ENCODE results near the gene ITPA. TPM values are rescaled to one million over a fixed set of nuclear protein-coding genes. Genes with fewer than 3 reads are reported as not detected.
A peak's percentile ranks its signal among the peaks of the same experiment; 100 is the strongest.

The ITPA gene
- total and polyA plus RNA-seq, 2 of the 13 experiments (the other 11 are each of a cell fraction or from before 2014, with no cell fraction given): 60.1 to 103 TPM

DNA sequence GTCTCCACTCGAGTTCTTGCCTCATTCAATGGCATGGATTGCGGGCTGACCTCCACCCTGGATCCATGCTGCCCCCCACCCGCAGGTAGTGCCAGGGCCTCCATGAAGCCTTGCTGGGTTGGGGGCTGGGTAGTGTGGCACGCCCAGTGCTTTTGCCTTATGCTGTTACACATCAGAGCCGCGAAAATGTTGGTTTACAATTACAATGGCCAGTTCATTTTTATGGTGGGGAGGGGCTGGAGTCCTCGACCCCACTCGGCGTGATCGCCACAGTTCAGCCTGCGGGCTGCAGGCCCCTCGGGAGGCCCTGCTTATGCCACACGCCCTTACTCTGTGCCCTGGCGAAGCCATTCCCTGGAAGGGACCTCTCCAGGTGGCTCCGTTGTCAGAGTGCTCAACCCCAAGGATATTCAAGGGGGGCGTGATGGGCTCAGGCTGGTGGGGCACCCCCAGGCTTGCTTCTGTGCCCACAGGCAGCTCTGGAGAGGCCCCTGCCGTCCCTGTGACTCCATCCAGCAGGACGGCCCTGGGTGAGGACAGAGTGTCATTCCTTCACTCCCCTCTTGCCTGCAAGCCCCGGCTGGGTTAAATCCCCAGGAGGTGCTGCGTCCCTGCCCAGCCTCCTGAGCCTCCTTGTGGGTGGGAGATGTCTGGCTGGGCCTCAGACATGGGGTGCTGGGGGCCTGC, 14.8 kb downstream of the ITPA start (continued):
- TF ChIP-seq, protein P1, sequence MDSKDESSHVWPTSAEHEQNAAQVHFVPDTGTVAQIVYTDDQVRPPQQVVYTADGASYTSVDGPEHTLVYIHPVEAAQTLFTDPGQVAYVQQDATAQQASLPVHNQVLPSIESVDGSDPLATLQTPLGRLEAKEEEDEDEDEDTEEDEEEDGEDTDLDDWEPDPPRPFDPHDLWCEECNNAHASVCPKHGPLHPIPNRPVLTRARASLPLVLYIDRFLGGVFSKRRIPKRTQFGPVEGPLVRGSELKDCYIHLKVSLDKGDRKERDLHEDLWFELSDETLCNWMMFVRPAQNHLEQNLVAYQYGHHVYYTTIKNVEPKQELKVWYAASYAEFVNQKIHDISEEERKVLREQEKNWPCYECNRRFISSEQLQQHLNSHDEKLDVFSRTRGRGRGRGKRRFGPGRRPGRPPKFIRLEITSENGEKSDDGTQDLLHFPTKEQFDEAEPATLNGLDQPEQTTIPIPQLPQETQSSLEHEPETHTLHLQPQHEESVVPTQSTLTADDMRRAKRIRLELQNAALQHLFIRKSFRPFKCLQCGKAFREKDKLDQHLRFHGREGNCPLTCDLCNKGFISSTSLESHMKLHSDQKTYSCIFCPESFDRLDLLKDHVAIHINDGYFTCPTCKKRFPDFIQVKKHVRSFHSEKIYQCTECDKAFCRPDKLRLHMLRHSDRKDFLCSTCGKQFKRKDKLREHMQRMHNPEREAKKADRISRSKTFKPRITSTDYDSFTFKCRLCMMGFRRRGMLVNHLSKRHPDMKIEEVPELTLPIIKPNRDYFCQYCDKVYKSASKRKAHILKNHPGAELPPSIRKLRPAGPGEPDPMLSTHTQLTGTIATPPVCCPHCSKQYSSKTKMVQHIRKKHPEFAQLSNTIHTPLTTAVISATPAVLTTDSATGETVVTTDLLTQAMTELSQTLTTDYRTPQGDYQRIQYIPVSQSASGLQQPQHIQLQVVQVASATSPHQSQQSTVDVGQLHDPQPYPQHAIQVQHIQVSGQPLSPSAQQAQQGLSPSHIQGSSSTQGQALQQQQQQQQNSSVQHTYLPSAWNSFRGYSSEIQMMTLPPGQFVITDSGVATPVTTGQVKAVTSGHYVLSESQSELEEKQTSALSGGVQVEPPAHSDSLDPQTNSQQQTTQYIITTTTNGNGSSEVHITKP (CRISPR knock-in tag; IDR thresholded peaks at IDR 0.05; ENCODE audit: low read depth): no peak
- TF ChIP-seq, protein P2, sequence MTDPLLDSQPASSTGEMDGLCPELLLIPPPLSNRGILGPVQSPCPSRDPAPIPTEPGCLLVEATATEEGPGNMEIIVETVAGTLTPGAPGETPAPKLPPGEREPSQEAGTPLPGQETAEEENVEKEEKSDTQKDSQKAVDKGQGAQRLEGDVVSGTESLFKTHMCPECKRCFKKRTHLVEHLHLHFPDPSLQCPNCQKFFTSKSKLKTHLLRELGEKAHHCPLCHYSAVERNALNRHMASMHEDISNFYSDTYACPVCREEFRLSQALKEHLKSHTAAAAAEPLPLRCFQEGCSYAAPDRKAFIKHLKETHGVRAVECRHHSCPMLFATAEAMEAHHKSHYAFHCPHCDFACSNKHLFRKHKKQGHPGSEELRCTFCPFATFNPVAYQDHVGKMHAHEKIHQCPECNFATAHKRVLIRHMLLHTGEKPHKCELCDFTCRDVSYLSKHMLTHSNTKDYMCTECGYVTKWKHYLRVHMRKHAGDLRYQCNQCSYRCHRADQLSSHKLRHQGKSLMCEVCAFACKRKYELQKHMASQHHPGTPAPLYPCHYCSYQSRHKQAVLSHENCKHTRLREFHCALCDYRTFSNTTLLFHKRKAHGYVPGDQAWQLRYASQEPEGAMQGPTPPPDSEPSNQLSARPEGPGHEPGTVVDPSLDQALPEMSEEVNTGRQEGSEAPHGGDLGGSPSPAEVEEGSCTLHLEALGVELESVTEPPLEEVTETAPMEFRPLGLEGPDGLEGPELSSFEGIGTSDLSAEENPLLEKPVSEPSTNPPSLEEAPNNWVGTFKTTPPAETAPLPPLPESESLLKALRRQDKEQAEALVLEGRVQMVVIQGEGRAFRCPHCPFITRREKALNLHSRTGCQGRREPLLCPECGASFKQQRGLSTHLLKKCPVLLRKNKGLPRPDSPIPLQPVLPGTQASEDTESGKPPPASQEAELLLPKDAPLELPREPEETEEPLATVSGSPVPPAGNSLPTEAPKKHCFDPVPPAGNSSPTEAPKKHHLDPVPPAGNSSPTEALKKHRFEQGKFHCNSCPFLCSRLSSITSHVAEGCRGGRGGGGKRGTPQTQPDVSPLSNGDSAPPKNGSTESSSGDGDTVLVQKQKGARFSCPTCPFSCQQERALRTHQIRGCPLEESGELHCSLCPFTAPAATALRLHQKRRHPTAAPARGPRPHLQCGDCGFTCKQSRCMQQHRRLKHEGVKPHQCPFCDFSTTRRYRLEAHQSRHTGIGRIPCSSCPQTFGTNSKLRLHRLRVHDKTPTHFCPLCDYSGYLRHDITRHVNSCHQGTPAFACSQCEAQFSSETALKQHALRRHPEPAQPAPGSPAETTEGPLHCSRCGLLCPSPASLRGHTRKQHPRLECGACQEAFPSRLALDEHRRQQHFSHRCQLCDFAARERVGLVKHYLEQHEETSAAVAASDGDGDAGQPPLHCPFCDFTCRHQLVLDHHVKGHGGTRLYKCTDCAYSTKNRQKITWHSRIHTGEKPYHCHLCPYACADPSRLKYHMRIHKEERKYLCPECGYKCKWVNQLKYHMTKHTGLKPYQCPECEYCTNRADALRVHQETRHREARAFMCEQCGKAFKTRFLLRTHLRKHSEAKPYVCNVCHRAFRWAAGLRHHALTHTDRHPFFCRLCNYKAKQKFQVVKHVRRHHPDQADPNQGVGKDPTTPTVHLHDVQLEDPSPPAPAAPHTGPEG (CRISPR knock-in tag; IDR thresholded peaks at IDR 0.05): no peak
- TF ChIP-seq SMAD1 (CRISPR knock-in tag; IDR thresholded peaks at IDR 0.05; ENCODE audit: borderline replicate concordance, low read depth): no peak
- no peak for TF ChIP-seq TP53 (CRISPR knock-in tag; conservative IDR thresholded peaks at IDR 0.05)
- no peak for TF ChIP-seq ZNF674 (CRISPR knock-in tag; IDR thresholded peaks at IDR 0.05; ENCODE audit: low read depth)
- no peak for TF ChIP-seq ZNF143 (CRISPR knock-in tag; IDR thresholded peaks at IDR 0.05)
- TF ChIP-seq ZNF616 (CRISPR knock-in tag; IDR thresholded peaks at IDR 0.05; ENCODE audit: low read depth): no peak
- TF ChIP-seq, protein P3, sequence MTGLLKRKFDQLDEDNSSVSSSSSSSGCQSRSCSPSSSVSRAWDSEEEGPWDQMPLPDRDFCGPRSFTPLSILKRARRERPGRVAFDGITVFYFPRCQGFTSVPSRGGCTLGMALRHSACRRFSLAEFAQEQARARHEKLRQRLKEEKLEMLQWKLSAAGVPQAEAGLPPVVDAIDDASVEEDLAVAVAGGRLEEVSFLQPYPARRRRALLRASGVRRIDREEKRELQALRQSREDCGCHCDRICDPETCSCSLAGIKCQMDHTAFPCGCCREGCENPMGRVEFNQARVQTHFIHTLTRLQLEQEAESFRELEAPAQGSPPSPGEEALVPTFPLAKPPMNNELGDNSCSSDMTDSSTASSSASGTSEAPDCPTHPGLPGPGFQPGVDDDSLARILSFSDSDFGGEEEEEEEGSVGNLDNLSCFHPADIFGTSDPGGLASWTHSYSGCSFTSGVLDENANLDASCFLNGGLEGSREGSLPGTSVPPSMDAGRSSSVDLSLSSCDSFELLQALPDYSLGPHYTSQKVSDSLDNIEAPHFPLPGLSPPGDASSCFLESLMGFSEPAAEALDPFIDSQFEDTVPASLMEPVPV (CRISPR knock-in tag; IDR thresholded peaks at IDR 0.05): peak; percentile 17; the same call in 1 of the 2 replicates
- TF ChIP-seq ZNF879 (CRISPR knock-in tag; IDR thresholded peaks at IDR 0.05): no peak
- no peak for TF ChIP-seq SIN3A (IDR thresholded peaks at IDR 0.05; ENCODE audit: borderline replicate concordance, low read depth, low read length)
- peak; percentile 47 for TF ChIP-seq TEAD3 (CRISPR knock-in tag; optimal IDR thresholded peaks at IDR 0.05; ENCODE audit: borderline replicate concordance)
- TF ChIP-seq AGO1 (IDR thresholded peaks at IDR 0.05; ENCODE audit: low read depth, low read length, poor library complexity, severe bottlenecking): peak; percentile 28
- TF ChIP-seq TAF1 (CRISPR knock-in tag; IDR thresholded peaks at IDR 0.05): no peak; the same call in 1 of the 2 replicates
- TF ChIP-seq, protein P4, sequence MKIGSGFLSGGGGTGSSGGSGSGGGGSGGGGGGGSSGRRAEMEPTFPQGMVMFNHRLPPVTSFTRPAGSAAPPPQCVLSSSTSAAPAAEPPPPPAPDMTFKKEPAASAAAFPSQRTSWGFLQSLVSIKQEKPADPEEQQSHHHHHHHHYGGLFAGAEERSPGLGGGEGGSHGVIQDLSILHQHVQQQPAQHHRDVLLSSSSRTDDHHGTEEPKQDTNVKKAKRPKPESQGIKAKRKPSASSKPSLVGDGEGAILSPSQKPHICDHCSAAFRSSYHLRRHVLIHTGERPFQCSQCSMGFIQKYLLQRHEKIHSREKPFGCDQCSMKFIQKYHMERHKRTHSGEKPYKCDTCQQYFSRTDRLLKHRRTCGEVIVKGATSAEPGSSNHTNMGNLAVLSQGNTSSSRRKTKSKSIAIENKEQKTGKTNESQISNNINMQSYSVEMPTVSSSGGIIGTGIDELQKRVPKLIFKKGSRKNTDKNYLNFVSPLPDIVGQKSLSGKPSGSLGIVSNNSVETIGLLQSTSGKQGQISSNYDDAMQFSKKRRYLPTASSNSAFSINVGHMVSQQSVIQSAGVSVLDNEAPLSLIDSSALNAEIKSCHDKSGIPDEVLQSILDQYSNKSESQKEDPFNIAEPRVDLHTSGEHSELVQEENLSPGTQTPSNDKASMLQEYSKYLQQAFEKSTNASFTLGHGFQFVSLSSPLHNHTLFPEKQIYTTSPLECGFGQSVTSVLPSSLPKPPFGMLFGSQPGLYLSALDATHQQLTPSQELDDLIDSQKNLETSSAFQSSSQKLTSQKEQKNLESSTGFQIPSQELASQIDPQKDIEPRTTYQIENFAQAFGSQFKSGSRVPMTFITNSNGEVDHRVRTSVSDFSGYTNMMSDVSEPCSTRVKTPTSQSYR (CRISPR knock-in tag; IDR thresholded peaks at IDR 0.05; ENCODE audit: borderline replicate concordance): 0 out of 2 replicates have a peak, but pooled peaks have one; percentile 31
- no peak for TF ChIP-seq SP2 (CRISPR knock-in tag; IDR thresholded peaks at IDR 0.05)

Data from HepG2 (cell line).